NCI-H524 (cell line): ENCODE data around the gene ZNF598.

Source experiments
- DNase-seq, 2 experiments: peaks; one replicate each; lab custom pipeline; 2025; lab: John Stamatoyannopoulos, UW

The ZNF598 gene

DNA sequence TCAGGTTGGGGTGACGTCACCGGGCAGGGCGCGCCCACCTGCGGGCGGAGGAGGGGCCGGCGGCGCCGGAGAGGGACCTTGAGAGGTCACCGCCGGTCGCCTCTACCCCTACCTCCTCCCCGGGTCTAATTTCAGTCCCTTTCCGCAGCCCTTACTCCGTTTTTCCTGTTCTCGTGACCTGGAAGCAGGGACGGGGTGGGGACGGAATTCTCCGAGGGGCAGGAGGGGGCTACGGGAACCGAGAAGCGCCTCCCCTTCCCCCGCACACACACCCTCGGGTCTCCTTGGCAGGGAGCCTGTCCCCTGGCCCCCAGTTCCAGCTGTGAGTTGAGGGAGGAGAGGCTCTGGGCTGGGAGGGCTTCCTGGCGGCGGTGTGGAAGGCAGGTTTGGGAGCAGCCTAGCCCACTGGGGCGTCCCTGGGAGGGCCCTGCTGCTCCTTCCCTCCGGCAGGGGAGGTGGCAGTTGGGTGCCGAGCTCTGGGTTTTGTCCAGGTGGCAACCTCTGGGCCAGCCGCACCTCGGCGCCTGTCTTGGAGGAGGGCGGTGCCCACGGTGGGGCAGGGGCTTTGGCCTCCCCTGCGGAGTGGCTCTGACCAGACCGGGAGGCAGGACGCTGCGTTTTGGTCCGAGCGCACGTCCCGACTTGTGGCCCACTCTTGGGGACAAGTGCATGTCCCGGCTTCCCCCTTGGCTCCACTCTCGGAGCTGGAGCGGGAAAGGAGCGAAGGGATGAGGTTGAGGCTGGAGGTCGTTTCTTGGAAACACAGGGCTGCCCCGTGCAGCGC lies 19.1 kb downstream of the ZNF598 start:
- DNase-seq, result no peak

DNA sequence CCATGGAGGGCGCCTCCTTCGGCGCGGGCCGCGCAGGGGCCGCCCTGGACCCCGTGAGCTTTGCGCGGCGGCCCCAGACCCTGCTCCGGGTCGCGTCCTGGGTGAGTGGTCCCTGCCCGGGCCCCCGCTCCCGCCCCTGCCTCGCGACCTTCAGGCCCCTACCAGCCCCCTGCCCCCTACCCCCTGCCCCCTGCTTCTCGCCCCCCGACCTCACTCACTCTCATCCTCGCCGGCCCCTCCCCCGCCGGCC lies 19.6 kb downstream of the ZNF598 start:
- DNase-seq, result no peak

DNA sequence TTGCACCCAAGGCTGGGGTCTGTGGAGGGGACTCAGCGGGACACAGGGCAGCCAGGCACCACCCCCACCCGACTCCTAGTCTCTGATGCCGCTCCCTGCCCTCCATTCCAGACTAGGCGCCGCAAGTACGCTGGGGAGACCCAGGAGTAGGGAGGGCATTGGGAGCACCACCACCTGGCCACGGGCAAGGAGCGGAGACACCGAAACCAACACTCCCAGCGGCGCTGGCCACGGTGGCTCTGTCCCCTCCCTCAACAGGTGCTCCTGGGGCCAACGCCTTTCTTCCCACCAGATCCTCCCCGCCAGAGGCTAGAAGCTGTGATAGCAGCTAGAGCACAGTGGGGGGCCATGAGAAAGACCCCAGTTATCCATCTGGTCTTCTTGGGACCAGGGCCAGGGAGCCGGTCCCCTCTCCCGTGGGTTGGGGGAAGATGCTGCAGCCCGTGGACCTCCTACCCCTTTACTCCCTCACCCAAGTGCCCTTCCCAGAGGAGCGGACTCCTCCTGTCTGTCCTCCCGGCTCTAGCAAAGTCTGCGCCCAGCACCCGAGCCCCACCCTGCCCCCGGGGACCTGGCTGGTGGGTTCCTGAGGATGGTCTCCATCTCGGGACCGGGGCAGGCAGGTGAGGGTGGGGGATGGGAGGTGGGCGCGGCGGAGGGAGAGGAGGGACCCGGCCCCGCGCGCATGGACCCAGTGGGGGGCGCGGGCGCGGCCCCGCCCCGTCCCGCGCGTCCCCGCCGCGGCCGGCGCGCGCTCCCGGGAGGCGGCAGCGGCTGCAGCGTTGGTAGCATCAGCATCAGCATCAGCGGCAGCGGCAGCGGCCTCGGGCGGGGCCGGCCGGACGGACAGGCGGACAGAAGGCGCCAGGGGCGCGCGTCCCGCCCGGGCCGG lies 20.2 kb downstream of the ZNF598 start, which contains the start of gene SYNGR3:
Gene SYNGR3, plus strand, starts transcription at position 762 of the 892 bp plus-strand sequence. CDS start 133 bp downstream, outside the sequence.
- peak in 1 of 2 experiments; percentile 55 for DNase-seq

DNA sequence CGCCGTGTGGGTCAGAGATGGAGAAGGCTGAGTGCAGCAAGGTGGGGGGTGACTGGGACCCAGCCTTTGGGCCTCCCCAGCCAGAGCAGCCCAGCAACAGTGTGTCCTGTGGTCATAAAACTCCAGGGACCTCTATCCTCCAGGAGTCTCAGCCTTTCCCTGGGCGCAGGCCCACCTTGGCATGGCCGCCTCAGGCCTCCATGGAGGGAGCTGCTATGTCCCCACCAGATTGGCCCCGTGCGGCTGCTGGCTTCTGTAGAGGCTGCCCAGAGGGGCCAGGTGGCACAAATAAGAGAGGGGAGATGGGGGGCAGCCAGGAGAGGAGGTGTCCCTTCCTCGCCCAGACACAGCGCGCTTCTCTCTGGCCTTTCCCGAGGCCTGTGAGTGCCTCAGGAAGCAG lies 22.4 kb downstream of the ZNF598 start:
- no peak for DNase-seq

DNA sequence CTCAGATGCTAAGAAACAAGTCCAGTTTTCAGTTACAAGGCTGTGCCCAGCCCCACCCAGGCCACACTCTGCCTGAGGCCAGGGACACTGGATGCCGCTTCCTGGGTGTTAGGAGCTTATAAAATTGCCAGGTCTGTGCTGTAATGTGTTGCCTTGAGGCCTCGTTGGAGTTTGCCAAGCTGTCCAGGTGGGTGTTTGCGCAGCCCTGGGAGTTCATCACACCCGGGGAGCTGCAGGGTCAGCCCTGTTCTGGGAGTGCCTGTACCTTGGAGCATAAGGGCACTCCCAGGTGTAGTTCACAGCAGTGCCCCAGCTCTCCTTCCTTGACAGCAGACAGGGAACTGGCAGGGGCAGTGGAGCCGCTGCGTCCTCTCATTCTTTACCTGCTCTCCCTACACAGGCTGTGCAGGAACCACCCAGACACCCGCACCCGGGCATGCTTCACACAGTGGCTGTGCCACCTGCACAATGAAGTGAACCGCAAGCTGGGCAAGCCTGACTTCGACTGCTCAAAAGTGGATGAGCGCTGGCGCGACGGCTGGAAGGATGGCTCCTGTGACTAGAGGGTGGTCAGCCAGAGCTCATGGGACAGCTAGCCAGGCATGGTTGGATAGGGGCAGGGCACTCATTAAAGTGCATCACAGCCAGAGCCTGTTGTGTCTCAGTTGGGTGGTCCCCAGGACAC lies 24.0 kb downstream of the ZNF598 start:
- DNase-seq, result no peak

DNA sequence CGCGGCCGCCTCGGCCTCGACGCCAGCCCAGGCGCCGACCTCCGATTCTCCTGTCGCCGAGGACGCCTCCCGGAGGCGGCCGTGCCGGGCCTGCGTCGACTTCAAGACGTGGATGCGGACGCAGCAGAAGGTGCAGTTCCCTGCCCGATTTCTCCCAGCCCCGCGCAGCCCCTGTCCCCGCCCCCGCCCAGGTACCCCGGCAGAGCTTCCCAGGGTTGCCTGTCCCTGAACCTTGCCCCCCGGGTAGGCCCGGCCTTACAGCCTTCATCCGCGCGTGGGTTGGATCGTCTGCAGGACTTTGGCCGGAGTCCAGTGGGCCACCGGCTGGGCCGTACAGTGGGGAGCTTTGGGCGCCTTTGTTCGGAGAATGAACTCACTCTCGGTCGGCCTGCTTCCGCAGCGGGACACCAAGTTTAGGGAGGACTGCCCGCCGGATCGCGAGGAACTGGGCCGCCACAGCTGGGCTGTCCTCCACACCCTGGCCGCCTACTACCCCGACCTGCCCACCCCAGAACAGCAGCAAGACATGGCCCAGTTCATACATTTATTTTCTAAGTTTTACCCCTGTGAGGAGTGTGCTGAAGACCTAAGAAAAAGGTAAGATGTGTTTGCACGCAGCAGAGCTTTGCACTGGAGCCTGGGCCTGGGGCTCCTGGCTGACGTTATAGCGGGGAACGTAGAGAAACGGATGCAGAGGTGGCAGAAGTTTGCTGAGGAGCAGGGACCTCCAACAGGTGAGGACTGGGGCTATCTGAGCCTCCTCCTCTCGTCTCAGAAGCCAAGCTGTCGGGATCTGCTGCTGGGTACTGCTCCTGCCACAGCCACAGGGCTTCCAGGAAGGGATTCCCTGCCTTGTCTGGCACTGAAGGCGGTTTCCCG lies 25.0 kb downstream of the ZNF598 start:
- peak in 1 of 2 experiments; percentile 59 for DNase-seq

DNA sequence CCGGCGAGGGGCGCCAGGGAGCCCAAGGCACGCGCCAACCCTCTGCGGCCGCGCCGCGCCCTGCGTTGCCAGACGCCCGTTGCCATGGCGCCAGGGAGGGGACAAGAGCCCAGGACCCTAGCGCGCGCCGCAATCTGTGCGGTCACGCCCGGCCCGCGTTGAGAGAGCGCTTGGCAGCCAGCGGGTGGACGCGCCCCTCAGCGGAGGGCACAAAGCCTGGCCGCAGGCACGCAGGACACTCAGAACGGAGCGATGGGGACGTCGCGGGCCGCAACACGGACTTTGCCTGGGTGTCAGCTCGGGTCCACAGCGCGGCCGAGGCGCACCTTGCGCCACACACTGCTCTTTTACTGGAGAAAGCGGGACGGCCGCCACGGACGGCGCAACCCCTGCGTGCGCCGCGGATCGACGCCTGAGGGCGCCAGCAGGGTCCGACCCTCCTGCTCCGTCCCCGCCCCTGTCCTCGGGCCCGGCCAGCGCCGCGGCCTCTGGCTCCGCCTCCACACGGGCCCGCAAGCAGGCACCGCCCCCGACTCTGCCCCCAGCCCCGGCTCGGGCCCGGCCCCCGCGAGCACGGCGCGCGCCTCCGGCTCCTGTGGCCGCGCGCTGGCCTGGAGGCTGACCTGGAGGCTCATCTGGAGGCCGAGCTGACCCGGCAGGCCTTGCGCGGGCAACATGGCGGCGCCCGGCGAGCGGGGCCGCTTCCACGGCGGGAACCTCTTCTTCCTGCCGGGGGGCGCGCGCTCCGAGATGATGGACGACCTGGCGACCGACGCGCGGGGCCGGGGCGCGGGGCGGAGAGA lies 25.9 kb downstream of the ZNF598 start, which contains the start of gene GFER:
Gene GFER, plus strand, starts transcription at position 650 of the 803 bp plus-strand sequence. Its CDS starts 26 bp downstream, at position 676.
- DNase-seq, result peak; percentile 89 to 94

DNA sequence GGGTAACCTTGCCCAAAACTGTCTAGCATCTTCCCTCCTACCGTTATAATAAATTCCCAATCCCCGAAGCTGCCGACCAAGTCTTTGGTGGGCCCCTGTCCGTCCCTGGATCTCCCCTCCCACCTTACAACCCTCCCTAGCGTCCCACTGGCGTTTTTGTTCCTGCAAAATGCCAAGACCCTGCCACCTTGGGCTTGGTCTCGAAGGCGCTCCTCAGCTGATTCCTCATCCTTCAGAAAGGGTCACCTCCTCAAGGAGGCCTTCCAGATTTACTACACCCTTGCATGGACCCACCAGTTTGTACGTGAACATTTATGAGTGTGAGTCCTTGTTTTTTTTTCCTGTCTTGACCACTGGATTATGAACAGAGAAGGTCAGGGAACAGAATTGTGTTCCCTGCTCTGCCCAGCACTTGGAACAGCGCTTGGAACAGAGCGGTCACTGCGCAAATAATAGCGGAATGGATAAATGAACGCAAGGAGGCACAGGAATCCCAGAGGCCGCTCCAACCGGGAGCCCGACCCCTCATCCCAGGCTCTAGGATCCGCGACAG lies 26.6 kb downstream of the ZNF598 start:
- no peak for DNase-seq

DNA sequence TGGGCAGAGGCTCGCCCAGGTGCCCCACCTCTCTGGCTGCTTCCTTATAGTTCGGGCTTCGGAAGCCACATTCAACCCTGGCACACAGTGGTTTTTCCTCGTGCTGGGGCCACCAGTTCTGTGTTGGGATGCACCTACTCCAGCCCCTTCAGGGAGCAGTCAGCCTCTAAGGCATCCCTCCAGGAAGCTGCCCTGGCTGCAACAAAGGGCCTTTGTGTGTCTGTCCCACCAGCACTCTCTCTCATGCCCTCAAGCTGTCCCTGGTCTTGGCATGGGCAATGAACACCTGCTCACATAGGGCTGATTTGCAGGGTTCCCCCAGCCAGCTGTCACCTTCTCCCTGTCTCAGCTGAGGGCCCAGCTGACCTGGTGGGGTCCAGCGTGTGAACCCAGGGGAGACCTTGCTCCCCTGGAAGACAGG lies 27.6 kb downstream of the ZNF598 start:
- peak; percentile 47 to 50 for DNase-seq

DNA sequence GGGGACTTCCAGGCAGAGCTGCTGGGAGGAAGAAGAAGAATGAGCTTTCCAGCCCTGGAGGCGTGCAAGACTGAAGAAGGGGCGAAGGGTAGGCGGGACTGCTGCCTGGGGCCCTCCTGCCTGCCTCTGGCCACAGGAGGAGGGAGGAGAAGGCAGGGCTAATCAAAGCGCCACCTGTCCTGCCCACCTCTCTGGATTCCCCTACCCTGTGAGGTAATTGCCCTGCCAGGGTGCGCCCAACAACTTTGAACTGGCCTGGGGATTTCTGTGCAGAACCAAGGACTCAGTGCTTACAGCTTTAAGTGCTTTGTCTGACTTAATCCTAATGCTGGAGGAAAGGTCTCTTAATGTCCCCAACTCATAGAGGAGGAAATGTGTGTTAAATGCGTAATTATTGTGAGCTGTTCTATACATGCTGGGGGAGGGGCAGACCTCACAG lies 28.2 kb downstream of the ZNF598 start, which contains the start of gene NOXO1:
Gene NOXO1, minus strand, starts transcription at position 72 of the 439 bp plus-strand sequence. CDS start 290 bp downstream, outside the sequence.
- no peak for DNase-seq

DNA sequence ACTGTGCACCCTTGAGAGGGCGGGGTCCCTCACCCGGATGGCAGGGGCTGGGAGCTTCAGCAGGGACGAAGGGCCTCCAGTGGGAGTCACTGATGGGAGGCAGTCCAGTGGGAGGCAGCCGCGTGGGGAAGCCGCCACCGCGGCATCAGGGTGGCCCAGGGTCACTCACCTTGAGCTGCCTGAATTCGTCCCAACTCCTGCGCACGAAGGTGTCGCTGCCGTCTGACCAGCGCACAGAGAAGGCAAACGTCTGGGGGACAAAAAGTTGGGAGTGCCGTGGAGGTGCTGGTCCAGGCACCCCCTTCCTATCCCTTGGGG lies 28.9 kb downstream of the ZNF598 start:
- no peak for DNase-seq

DNA sequence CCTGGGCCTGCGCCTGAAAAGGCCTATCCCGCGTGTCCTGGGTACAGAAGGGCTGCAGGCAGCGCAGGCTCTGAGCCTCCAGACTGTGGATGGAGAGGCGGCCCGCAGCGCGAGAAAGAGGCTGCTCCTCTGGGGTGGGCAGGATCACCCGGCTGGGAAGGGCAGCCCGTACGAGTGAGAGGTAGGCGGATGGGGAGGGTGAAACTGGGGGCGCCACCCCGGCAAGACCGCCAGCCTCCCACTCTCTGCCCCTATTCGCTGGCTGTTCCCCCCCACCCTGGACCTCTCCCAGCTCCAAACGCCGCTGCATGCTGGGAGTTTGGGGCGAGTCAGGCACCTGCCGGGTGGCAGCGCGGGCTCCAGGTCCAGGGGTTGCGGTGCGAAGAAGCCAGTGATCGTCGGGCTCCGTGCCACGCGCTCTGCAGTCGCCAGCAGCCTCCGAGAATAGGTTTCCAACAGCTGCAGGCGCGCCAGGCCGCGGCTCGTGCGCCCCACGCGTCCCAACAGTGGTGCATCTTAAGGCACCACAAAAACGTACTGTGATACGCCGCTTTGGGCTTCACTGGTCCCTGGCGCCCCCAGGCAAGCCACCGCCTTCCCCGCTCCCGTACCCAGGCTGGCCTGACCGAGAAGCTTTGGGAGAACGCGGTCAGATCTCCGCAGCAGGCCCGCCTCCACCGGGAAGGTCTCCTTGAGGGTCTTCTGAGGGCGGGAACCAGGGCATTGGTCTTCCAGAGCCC lies 29.4 kb downstream of the ZNF598 start:
- DNase-seq, result no peak

DNA sequence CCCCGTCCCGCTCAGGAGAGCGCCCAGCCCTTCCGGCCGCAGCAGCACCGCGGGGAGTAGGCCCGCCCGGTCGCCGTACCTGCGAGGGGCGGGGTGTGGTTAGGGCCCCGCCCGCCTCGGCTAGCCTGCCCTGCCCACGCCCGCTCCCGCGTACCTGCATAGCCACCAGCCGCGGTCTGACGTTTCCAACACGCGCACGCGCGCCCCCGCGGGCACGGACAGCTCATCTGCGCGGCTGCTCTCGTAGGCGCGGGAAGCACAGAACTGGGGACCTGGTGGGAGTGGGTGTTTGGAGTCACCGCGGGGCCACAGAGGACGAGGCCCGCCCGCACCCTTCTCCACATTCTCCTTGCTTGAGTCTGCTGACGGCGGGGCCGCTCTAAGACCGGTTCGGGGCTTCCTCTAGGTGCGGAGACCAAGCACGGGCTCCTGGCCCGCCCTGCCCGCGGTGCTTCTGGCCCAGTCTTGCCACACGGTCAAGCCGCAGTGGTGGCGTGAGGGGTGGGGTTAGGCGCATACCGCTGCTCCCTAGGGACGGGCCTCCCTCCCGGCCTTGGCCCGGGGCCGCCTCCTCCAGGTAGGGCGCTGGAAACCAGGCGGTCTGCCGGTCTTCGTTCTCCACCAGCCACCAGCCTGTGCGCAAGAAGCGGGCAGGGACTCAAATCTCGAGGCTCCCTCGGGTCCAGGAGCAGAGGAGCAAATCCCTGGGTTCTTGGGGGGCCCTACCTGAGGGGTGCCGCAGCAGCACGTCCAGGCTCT lies 30.2 kb downstream of the ZNF598 start:
- DNase-seq, result no peak

DNA sequence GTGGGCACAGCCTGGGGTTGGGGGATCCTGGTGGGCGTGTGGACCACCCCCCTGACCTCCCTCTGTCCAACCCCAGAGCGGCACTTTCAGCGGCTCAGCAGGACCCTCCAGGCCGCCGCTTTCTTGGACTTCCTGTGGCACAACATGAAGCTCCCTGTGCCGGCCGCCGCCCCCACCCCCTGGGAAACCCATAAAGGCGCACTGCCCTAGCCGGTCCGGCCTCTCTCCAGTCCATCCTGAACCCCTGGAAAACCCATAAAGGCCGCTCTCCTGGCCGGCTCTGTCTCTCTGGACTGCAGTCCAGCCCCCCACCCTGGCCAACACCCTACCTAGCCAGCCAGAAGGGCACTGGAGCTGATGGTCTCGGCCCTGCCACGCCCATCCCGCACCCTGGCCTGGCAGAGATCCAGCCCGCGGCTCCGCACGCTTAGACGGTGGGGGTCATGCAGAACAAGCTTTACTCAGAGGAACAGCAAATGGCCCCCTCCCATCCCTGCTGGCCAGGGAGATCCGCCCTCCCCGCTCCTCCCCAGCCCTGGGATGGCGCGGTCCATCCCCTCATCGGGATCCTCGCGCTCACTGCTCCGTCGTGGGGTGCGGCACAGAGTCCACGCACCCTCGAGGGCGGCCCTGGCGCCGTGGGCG lies 31.0 kb downstream of the ZNF598 start:
- no peak for DNase-seq

DNA sequence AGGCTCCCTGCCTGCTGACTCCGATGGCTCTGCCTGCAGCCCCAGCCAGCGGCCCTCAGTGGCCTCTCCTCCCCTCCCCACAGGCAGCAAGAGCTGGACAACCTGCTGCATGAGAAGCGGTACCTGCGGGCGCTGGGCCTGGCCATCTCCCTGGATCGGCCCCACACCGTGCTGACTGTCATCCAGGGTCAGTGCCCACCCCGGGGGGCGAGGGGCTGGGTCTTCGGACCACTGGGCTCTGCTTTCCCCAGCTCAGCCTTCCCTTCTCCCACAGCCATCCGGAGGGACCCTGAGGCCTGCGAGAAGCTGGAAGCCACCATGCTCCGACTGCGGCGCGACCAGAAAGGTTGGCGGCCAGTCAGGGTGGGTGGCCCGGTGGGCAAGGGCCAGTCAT lies 31.7 kb downstream of the ZNF598 start:
- DNase-seq, result no peak

DNA sequence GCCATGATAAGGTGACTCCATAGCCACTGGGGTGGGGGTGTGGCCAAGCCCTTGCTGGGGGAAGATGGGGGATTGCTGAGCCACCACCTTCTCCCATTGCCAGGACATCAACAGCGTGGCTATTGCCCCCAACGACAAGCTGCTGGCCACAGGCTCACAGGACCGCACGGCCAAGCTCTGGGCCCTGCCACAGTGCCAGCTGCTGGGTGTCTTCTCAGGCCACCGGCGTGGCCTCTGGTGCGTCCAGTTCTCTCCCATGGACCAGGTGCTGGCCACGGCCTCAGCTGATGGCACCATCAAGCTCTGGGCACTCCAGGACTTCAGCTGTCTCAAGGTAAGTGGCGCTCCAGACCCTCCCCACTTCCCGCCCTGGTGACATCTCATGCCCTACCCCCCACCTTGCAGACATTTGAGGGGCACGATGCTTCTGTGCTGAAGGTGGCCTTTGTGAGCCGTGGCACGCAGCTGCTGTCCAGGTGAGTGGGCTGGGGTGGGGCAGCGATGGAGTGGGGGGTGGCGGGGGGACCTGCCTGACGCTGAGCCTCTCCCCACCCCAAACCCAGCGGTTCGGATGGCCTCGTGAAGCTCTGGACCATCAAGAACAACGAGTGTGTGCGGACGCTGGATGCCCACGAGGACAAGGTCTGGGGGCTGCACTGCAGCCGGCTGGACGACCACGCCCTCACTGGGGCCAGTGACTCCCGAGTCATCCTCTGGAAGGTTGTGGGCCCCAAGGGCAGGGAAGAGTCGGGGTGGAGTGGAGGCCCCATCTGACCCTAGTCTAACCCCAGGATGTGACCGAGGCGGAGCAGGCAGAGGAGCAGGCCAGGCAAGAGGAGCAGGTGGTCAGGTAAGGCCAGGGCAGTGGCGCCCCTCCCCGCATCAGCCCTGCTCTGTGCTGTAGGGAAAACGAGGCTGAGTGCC lies 32.4 kb downstream of the ZNF598 start:
- no peak for DNase-seq

DNA sequence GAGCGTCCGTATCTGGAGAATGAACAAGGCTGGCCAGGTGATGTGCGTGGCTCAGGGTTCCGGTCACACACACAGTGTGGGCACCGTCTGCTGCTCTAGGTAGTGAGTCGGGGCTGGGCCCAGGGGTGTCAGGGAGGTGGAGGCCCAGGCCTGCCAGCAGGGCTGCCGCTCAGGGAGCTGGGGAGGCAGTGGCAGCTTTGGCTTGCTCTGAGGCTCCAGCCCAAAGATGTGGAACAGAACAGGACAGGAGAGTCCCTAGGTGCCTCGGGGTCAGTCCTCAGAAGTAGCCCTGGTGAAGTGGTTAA lies 33.5 kb downstream of the ZNF598 start:
- no peak for DNase-seq
